Naive thymus-derived CD8-positive, alpha-beta T cell (primary cell): ENCODE data around the gene RHOH. TPM values are rescaled to one million over a fixed set of nuclear protein-coding genes. Genes with fewer than 3 reads are reported as not detected.

Experiments used
- ATAC-seq, 2 donors: fragments of 150-1000 bp; cut with Tn5 transposase in 1 of 2; sonication (Bioruptor Pico), chemical (Tn5 transposase) in 1 of 2; 1 replicate in 1 of 2; 2 replicates in 1 of 2; pipeline ENCODE4 v1.10.0; 2021; ENCODE audit warnings: mild to moderate bottlenecking in 2 of 2, moderate library complexity in 2 of 2
- POLR2A ChIA-PET: fragments of 350-600 bp; sonication (Branson Sonifier 250); formaldehyde crosslinking; loops from one replicate; lab custom pipeline; 2021; ENCODE audit warnings: antibody characterized with exemption; lab: Charles Lee
- DNase-seq, 10 donors: peaks; one replicate each; pipeline versions ENCODE4 v3.0.0 to v3.0.0-alpha.2; 2020 to 2022
- H3K27ac Mint-ChIP-seq, 10 donors: one replicate each; pipeline ENCODE4 v1.8.0; 2020 to 2022; ENCODE audit warnings: mild to moderate bottlenecking in 10 of 10, mixed read lengths in 10 of 10, moderate library complexity in 4 of 10, inconsistent platforms in 1 of 10
- H3K27me3 Mint-ChIP-seq, 5 donors: one replicate each; pipeline ENCODE4 v1.8.0; 2021 to 2022; ENCODE audit warnings: mixed read lengths in 5 of 5
- H3K36me3 Mint-ChIP-seq, 3 donors: one replicate each; pipeline ENCODE4 v1.8.0; 2020 to 2022; ENCODE audit warnings: mixed read lengths in 3 of 3, mild to moderate bottlenecking in 2 of 3, inconsistent platforms in 1 of 3
- H3K4me1 Mint-ChIP-seq, 4 donors: one replicate each; pipeline ENCODE4 v1.8.0; 2021 to 2022; ENCODE audit warnings: mixed read lengths in 4 of 4
- H3K4me3 Mint-ChIP-seq, 10 donors: one replicate each; pipeline ENCODE4 v1.8.0; 2020 to 2022; ENCODE audit warnings: mild to moderate bottlenecking in 10 of 10, mixed read lengths in 10 of 10, moderate library complexity in 6 of 10, inconsistent platforms in 1 of 10
- H3K9me3 Mint-ChIP-seq, 9 donors: one replicate each; pipeline ENCODE4 v1.8.0; 2020 to 2022; ENCODE audit warnings: mixed read lengths in 9 of 9, mild to moderate bottlenecking in 3 of 9, inconsistent platforms in 1 of 9, moderate library complexity in 1 of 9
- polyA plus RNA-seq, 3 donors: library from polyadenylated mRNA; unstranded; fragments of 300-500 nt; fragmentation: Illumina TruSeq; gene quantifications; one replicate each; pipeline ENCODE4 v1.2.3, GENCODE V29; 2021
- total RNA-seq, 8 experiments: library from RNA in 2 of 8; stranded (reverse) in 2 of 8; gene quantifications; one replicate each; pipeline ENCODE4 v1.2.3 and lab custom pipeline; 2021 to 2026

The RHOH gene
- total and polyA plus RNA-seq, 5 experiments from 2014 or later: 233 to 416 (median 328) TPM

GRCh38 chr4:40176602-40177001 is 20.2 kb upstream of the RHOH start:
- H3K4me3 Mint-ChIP-seq: no peak overlapping the region
- no peak for DNase-seq
- H3K36me3 Mint-ChIP-seq: no peaks in the 10 kb centered on the region

DNA sequence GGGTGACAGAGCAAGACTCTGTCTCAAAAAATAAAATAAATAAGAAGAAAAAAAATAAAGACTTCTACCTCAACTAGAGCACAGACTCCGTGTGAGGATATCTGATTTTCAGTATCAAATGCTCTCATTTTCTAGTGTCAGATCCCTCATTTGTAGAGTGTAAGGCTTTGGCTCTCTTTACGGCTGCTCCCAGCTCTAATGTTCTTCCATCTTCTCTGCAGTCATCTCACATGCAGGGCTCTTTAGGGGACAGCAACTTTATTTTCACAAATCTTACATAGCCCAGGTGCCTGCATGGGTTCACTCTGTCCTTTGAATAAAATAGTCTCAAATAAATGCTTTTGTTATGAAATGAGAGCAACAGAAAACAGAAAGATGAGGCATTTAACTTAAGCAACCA is 19.2 kb upstream of the RHOH start:
- Mint-ChIP-seq H3K9me3 (no peaks in the 10 kb centered on the region), H3K4me3 (no peak overlapping the region), H3K4me1 (peaks cover 17 to 41% (median 29%) of the 10 kb centered on the region in 4 donors), H3K36me3 (no peaks in the 10 kb centered on the region), H3K27ac (peak overlapping the region in 7 of 10 donors; percentile 2 to 59 (median 42)), H3K27me3 (no peaks in the 10 kb centered on the region)
- POLR2A ChIA-PET: interaction anchor here (0.8 kb wide), 1 partner anchor 13 kb away, joined by 3 read pairs; no protein-coding TSS in a partner anchor
- DNase-seq: no peak
- no peak for ATAC-seq

More at GRCh38 chr4:40176602-40177001, 20.2 kb upstream of the RHOH start:
- POLR2A ChIA-PET: interaction anchor here (0.8 to 1.0 kb wide), 2 partner anchors 13 to 18 kb away, joined by 3 read pairs; no protein-coding TSS in a partner anchor
- no peak for ATAC-seq
- Mint-ChIP-seq H3K4me1 (peaks cover 14 to 41% (median 25%) of the 10 kb centered on the region in 4 donors), H3K27me3 (no peaks in the 10 kb centered on the region), H3K9me3 (no peaks in the 10 kb centered on the region), H3K27ac (peak overlapping the region in 2 of 10 donors; percentile 36 to 79)

DNA sequence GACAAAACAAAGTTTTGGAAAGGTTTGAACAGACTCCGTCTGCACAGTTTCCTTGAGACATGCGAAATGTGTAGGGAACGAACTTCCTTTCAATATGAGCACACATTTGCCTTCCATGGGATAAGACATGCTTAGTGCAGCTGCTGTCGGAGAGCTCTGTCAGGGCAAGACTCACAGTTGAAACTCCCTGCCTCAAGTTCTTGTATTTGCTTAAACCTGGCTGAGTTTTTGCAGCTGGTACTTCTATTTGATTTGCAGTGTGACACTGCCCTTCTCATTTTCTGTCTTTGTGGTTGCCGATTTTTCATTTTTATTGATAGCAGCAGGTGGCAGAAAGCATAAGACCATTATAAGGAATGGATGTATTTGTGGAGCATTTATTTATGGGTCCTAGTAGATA is 18.2 kb upstream of the RHOH start:
- H3K4me3 Mint-ChIP-seq: no peak overlapping the region
- no peak for ATAC-seq
- H3K36me3 Mint-ChIP-seq: no peaks in the 10 kb centered on the region
- DNase-seq: no peak
- H3K27ac Mint-ChIP-seq: peak overlapping the region in 4 of 10 donors; percentile 2 to 66 (median 40)
- POLR2A ChIA-PET: interaction anchor here (0.6 to 1.0 kb wide), 3 partner anchors 12 to 52 kb away, joined by 3 read pairs; no protein-coding TSS in a partner anchor
- H3K9me3 Mint-ChIP-seq: no peaks in the 10 kb centered on the region
- H3K4me1 Mint-ChIP-seq: peaks cover 11 to 36% (median 21%) of the 10 kb centered on the region in 4 donors
- H3K27me3 Mint-ChIP-seq: no peaks in the 10 kb centered on the region

- Mint-ChIP-seq H3K27ac (no peak overlapping the region), H3K36me3 (no peaks in the 10 kb centered on the region)
- POLR2A ChIA-PET: interaction anchor here (0.7 kb wide), 1 partner anchor 122 kb away, joined by 6 read pairs; no protein-coding TSS in a partner anchor
Measured at GRCh38 chr4:40179360-40179759, 17.5 kb upstream of the RHOH start.

DNA sequence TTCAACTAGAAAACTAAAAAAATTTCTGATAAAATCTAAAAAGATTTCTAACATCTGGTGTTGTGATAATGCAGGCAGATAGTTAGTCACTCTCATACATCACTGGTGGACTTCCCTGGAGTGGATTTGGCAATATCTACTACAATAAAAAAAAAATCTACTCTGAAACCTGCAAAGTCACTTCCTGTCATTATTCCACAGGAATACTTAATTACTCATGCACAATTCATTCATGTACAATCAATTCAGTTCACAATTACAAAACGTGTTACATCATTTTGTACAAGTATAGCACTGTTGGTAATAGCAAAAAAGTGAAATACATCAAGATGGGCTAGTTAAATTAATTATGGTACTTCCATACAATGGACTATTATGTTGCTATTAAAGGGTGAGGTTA is 16.5 kb upstream of the RHOH start:
- no peak for DNase-seq
- H3K4me1 Mint-ChIP-seq: peaks cover 13 to 37% (median 25%) of the 10 kb centered on the region in 4 donors
- no peak overlapping the region for H3K4me3 Mint-ChIP-seq
- H3K27ac Mint-ChIP-seq: no peak overlapping the region
- POLR2A ChIA-PET: no interaction called here
- H3K27me3 Mint-ChIP-seq: no peaks in the 10 kb centered on the region
- ATAC-seq: no peak
- H3K36me3 Mint-ChIP-seq: no peaks in the 10 kb centered on the region
- H3K9me3 Mint-ChIP-seq: no peaks in the 10 kb centered on the region

More at GRCh38 chr4:40179360-40179759, 17.5 kb upstream of the RHOH start:
- H3K9me3 Mint-ChIP-seq: no peaks in the 10 kb centered on the region
- DNase-seq: no peak
- no peak overlapping the region for H3K4me3 Mint-ChIP-seq
- no peaks in the 10 kb centered on the region for H3K27me3 Mint-ChIP-seq
- no peak for ATAC-seq
- peaks cover 13 to 36% (median 22%) of the 10 kb centered on the region in 4 donors for H3K4me1 Mint-ChIP-seq

GRCh38 chr4:40182001-40182400 is 14.8 kb upstream of the RHOH start:
- no peak for DNase-seq
- Mint-ChIP-seq H3K4me3 (no peak overlapping the region), H3K4me1 (peaks cover 16 to 52% (median 28%) of the 10 kb centered on the region in 4 donors), H3K27ac (peak overlapping the region in 7 of 10 donors; percentile 3 to 78 (median 34)), H3K27me3 (no peaks in the 10 kb centered on the region), H3K36me3 (peaks cover 0 to 3% (median 0%) of the 10 kb centered on the region in 3 donors), H3K9me3 (no peaks in the 10 kb centered on the region)
- peak in 1 of 2 donors; percentile 56 for ATAC-seq
- POLR2A ChIA-PET: interaction anchor here (0.6 to 1.6 kb wide), 7 partner anchors 10 to 1670 kb away, joined by 3 to 4 read pairs (median 3); no protein-coding TSS in a partner anchor

- POLR2A ChIA-PET: interaction anchor here (0.7 to 2.0 kb wide), 5 partner anchors 9 to 14 kb away, joined by 3 to 8 read pairs (median 4); no protein-coding TSS in a partner anchor
- H3K27ac Mint-ChIP-seq: no peak overlapping the region
- no peak for ATAC-seq
- peaks cover 16 to 54% (median 30%) of the 10 kb centered on the region in 4 donors for H3K4me1 Mint-ChIP-seq
- H3K27me3 Mint-ChIP-seq: no peaks in the 10 kb centered on the region
- no peaks in the 10 kb centered on the region for H3K9me3 Mint-ChIP-seq
- no peak for DNase-seq
- H3K36me3 Mint-ChIP-seq: peaks cover 0 to 3% (median 0%) of the 10 kb centered on the region in 3 donors
- no peak overlapping the region for H3K4me3 Mint-ChIP-seq
Measured at GRCh38 chr4:40182954-40183353, 13.9 kb upstream of the RHOH start.

- H3K27ac Mint-ChIP-seq: peak overlapping the region in 8 of 10 donors; percentile 40 to 90 (median 76)
Measured at GRCh38 chr4:40183615-40184411, 13.0 kb upstream of the RHOH start.

DNA sequence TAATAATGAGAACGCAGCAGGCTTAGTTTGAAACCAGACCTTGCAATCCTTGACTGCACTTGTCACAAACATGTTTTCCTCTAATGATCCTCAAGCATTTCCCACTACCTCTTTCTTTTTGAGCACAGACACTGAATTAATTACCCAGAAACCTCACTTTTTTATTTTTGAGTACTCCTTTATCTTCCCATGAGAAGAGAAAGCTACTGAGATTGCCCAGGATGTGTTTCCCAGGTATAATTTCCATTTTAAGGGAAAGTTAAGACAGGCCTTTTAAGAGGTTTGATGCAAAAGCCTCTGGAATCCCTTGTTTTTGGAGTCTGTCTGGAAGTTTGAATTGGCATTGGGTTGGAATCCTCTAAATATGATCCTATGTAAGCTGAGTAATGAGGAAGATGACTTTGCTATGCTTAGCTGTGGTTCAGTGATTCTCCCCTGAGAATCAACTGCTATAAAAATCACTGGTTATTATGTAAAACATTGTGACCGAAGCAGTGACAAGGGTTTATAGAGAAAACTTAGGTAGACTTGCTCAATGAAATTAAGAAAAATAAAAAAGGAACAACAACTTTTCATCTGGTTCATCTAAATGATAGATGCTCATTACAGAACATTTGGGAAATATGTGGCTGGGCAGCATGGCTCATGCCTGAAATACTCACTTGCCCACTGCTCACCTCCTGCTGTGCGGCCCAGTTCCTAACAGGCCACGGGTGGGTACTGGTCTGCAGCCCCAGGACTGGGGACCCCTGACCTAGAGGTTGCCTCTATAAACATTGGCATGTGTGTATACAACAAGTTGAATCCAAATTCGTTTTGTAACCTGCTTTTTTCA is 10.8 kb upstream of the RHOH start:
- no peaks in the 10 kb centered on the region for H3K9me3 Mint-ChIP-seq
- POLR2A ChIA-PET: interaction anchor here (1.3 to 3.0 kb wide), 5 partner anchors 11 to 34 kb away, joined by 3 to 13 read pairs (median 3); no protein-coding TSS in a partner anchor
- ATAC-seq (no peak), DNase-seq (no peak)
- H3K27ac Mint-ChIP-seq: peak overlapping the region in 4 of 10 donors; percentile 17 to 84 (median 72)
- H3K27me3 Mint-ChIP-seq: no peaks in the 10 kb centered on the region
- H3K4me1 Mint-ChIP-seq: peaks cover 23 to 68% (median 51%) of the 10 kb centered on the region in 4 donors
- peaks cover 0 to 3% (median 0%) of the 10 kb centered on the region in 3 donors for H3K36me3 Mint-ChIP-seq
- peak overlapping the region in 1 of 10 donors; percentile 64 for H3K4me3 Mint-ChIP-seq

More at GRCh38 chr4:40183615-40184411, 13.0 kb upstream of the RHOH start:
- peaks cover 0 to 3% (median 0%) of the 10 kb centered on the region in 3 donors for H3K36me3 Mint-ChIP-seq
- ATAC-seq (peak; percentile 33 to 62), DNase-seq (no peak)
- H3K9me3 Mint-ChIP-seq: no peaks in the 10 kb centered on the region
- H3K4me3 Mint-ChIP-seq: peak overlapping the region in 9 of 10 donors; percentile 11 to 67 (median 56)
- H3K27me3 Mint-ChIP-seq: no peaks in the 10 kb centered on the region
- POLR2A ChIA-PET: interaction anchor here (0.5 to 2.0 kb wide), 12 partner anchors 11 to 133 kb away, joined by 3 to 8 read pairs (median 4); partner anchors contain the start of gene RHOH
- H3K4me1 Mint-ChIP-seq: peaks cover 14 to 55% (median 31%) of the 10 kb centered on the region in 4 donors

GRCh38 chr4:40186665-40187014 is 10.2 kb upstream of the RHOH start:
- POLR2A ChIA-PET: interaction anchor here (1.3 to 3.0 kb wide), 4 partner anchors 11 to 35 kb away, joined by 3 to 13 read pairs (median 6); no protein-coding TSS in a partner anchor

DNA sequence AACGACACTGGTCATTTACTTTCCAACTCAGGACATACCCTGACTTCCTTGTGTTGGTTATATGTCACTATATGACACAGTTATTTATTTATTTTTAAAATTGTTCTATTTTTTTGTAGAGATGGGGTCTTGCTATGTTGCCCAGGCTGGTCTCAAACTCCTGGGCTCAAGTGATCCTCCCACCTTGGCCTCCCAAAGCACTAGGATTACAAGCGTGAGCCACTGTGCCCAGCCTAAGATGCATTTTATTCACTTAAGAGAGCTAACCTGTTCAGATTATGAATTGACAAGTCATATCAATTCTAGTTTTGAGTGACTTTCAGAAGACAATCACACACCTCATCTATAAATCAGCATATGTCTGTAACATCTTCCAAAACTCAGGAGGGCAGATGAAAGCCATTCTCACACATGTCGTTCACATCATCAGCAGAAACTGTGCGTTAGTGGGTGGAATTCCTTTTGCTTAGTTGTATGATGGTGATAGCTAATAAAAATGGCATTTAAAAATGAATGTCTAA is 9.4 kb upstream of the RHOH start:
- ATAC-seq: no peak
- Mint-ChIP-seq H3K4me3 (peak overlapping the region in 1 of 10 donors; percentile 48), H3K36me3 (peaks cover 0 to 3% (median 0%) of the 10 kb centered on the region in 3 donors), H3K9me3 (no peaks in the 10 kb centered on the region), H3K4me1 (peaks cover 18 to 72% (median 55%) of the 10 kb centered on the region in 4 donors), H3K27me3 (no peaks in the 10 kb centered on the region), H3K27ac (peak overlapping the region in 4 of 10 donors; percentile 48 to 79 (median 68))
- no peak for DNase-seq
- POLR2A ChIA-PET: interaction anchor here (0.6 to 3.0 kb wide), 5 partner anchors 9 to 35 kb away, joined by 3 to 13 read pairs (median 5); no protein-coding TSS in a partner anchor

More at GRCh38 chr4:40186665-40187014, 10.2 kb upstream of the RHOH start:
- no peaks in the 10 kb centered on the region for H3K9me3 Mint-ChIP-seq
- no peak overlapping the region for H3K4me3 Mint-ChIP-seq
- DNase-seq (no peak), ATAC-seq (no peak)
- peak overlapping the region in 6 of 10 donors; percentile 22 to 84 (median 60) for H3K27ac Mint-ChIP-seq
- peaks cover 20 to 70% (median 56%) of the 10 kb centered on the region in 4 donors for H3K4me1 Mint-ChIP-seq
- no peaks in the 10 kb centered on the region for H3K27me3 Mint-ChIP-seq
- H3K36me3 Mint-ChIP-seq: peaks cover 0 to 3% (median 0%) of the 10 kb centered on the region in 3 donors
